Hepatocyte (in vitro differentiated cells): ENCODE results near the gene ZNF785.
"Not testable (repeated sequence)": the region's sequence is repeated elsewhere in the genome, so short reads cannot be mapped to it uniquely, and the experiment has no call there.

ENCODE experiments used
- EZH2 ChIP-seq: fragments of 200-600 bp; sonication (generic); IDR thresholded peaks from 2 replicates; pipeline ENCODE4 v1.6.1; 2016; ENCODE audit warnings: antibody characterized with exemption, mild to moderate bottlenecking, borderline replicate concordance
- EZH2phosphoT487 ChIP-seq: fragments of 200-600 bp; sonication (generic); IDR thresholded peaks from one replicate; pipeline ENCODE4 v1.6.1; 2018; ENCODE audit warnings: antibody characterized with exemption, mild to moderate bottlenecking, low read depth, moderate library complexity; ENCODE audit not compliant: unreplicated experiment, severe bottlenecking
- TF ChIP-seq, protein P1 (sequence below): fragments of 200-600 bp; sonication (generic); IDR thresholded peaks from 2 replicates; pipeline ENCODE4 v1.5.1; 2016; ENCODE audit warnings: antibody characterized with exemption, mild to moderate bottlenecking; ENCODE audit not compliant: poor library complexity

- TF ChIP-seq, protein P1, sequence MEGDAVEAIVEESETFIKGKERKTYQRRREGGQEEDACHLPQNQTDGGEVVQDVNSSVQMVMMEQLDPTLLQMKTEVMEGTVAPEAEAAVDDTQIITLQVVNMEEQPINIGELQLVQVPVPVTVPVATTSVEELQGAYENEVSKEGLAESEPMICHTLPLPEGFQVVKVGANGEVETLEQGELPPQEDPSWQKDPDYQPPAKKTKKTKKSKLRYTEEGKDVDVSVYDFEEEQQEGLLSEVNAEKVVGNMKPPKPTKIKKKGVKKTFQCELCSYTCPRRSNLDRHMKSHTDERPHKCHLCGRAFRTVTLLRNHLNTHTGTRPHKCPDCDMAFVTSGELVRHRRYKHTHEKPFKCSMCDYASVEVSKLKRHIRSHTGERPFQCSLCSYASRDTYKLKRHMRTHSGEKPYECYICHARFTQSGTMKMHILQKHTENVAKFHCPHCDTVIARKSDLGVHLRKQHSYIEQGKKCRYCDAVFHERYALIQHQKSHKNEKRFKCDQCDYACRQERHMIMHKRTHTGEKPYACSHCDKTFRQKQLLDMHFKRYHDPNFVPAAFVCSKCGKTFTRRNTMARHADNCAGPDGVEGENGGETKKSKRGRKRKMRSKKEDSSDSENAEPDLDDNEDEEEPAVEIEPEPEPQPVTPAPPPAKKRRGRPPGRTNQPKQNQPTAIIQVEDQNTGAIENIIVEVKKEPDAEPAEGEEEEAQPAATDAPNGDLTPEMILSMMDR: not testable (repeated sequence)
- not testable (repeated sequence) for TF ChIP-seq EZH2, EZH2phosphoT487
Measured at GRCh38 chr16:30539986-30540526, 45.4 kb downstream of the ZNF785 start.
